NB4 (cell line): ENCODE measurements around the gene BAG1.
A peak's percentile ranks its signal among the peaks of the same experiment; 100 is the strongest.

Experiments
- DNase-seq: peaks from one replicate; pipeline ENCODE4 v3.0.0; 2010; ENCODE audit warnings: low read depth
- H3K4me3 ChIP-seq: one replicate; pipeline ENCODE4 v1.5.1; 2011; ENCODE audit warnings: mild to moderate bottlenecking, low read depth, low read length, moderate library complexity
- CTCF ChIP-seq: IDR thresholded peaks from one replicate; pipeline ENCODE4 v1.5.1; 2012; ENCODE audit warnings: low read depth, low read length
- MAX ChIP-seq: IDR thresholded peaks from 2 replicates; pipeline ENCODE4 v1.6.1; 2011; ENCODE audit warnings: low read depth, low read length
- MYC ChIP-seq: IDR thresholded peaks from 2 replicates; pipeline ENCODE4 v1.6.1; 2011; ENCODE audit warnings: low read depth, low read length
- POLR2A ChIP-seq: IDR thresholded peaks from 2 replicates; pipeline ENCODE4 v1.6.1; 2011; ENCODE audit warnings: mild to moderate bottlenecking; ENCODE audit not compliant: insufficient read length; ENCODE audit errors: extremely low read depth

BAG1 gene

GRCh38 chr9:33264473-33265177 lies at the start of gene BAG1, which contains the start of gene CHMP5:
TSS of gene BAG1 (minus strand) at chr9:33264708.
TSS of gene CHMP5 (plus strand) at chr9:33265049. CDS start at chr9:33265079, 30 bp downstream.
- peak; percentile 100 for DNase-seq
- H3K4me3 ChIP-seq: peak within 1 kb of the TSS; percentile 92
- peak; percentile 84 for TF ChIP-seq POLR2A
- peak; percentile 31 for TF ChIP-seq CTCF
- peak; percentile 68 for TF ChIP-seq MAX
- TF ChIP-seq MYC: peak; percentile 58

- no peak overlapping the region for H3K4me3 ChIP-seq
- TF ChIP-seq POLR2A: no peak
- DNase-seq: no peak
Observed at GRCh38 chr9:33311953-33312352, 47.4 kb upstream of the BAG1 start.

GRCh38 chr9:33310748-33311147 lies 46.2 kb upstream of the BAG1 start:
- no peak overlapping the region for H3K4me3 ChIP-seq
- DNase-seq: no peak
- no peak for TF ChIP-seq POLR2A
- TF ChIP-seq CTCF: no peak
- TF ChIP-seq MAX: no peak
- TF ChIP-seq MYC: no peak

GRCh38 chr9:33309903-33310302 lies 45.4 kb upstream of the BAG1 start:
- TF ChIP-seq CTCF: no peak
- no peak for TF ChIP-seq MYC
- TF ChIP-seq POLR2A: no peak
- no peak for TF ChIP-seq MAX
- H3K4me3 ChIP-seq: no peak overlapping the region
- no peak for DNase-seq

- no peak overlapping the region for H3K4me3 ChIP-seq
- no peak for TF ChIP-seq MAX
- no peak for DNase-seq
Observed at GRCh38 chr9:33307067-33307466, 42.6 kb upstream of the BAG1 start.

GRCh38 chr9:33306037-33306436 lies 41.5 kb upstream of the BAG1 start:
- no peak for DNase-seq
- TF ChIP-seq POLR2A (no peak), CTCF (no peak), MYC (no peak), MAX (no peak)
- no peak overlapping the region for H3K4me3 ChIP-seq

- no peak overlapping the region for H3K4me3 ChIP-seq
- TF ChIP-seq POLR2A: no peak
- no peak for TF ChIP-seq MAX
- no peak for TF ChIP-seq MYC
- TF ChIP-seq CTCF: no peak
- DNase-seq: no peak
Observed at GRCh38 chr9:33304362-33304761, 39.9 kb upstream of the BAG1 start.
